HS-27A (cell line): ENCODE data around the gene ADAMTS12.

ENCODE experiments used
- DNase-seq: peaks from one replicate; pipeline ENCODE4 v3.0.0-alpha.2; 2012; ENCODE audit warnings: low read depth, missing footprints

ADAMTS12 gene

DNA sequence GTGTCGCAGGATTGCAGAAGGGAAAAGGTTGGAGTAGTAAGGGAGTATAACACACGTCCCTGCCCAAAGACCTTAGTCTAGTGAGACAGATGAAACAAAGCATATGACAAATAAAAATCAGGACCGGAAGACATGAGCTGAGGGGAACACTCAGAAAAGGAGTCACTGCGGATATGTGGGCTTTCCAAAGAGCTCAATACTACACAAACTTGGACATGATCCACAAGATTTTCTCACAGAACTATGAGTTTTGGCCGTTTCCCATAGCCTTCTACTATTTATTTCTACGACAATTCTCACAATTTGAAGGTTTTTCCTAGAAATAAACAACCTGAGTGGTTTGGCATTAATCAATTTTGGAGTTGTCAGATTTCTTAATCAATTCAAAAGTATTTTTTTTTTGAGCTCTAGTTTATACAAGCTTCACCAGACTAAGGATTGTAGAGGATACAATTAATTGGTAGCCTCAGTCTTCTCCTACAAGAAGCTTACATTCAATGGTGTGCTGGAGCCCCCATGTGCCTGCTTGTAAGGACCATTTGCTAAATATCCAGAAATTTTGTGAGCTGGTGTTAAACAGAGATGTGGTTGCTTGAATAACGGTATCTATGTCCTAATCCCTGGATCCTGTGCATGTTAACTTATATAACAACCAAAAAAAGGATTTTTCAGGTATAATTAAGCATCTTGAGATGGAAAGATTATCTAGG, 91.4 kb downstream of the ADAMTS12 start:
- no peak for DNase-seq

DNA sequence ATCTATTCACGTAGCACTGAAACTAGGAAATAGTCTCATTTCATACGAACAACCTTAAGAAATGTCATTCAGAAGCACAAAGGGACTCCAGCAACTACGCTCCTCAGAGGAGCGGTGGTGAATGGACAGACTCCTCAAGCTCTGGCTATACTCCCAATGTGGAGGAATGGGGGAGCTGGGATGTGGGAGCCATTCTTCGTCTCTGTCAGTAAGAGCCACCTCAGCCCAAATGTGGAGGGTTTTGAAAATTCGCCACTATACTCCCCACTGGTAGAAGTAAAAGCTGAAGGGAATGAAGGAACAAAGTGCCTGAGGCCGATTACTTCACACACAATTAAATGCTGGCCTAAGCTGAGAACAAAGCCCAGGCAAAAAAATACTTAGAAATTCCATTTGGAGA, 96.3 kb downstream of the ADAMTS12 start:
- no peak for DNase-seq

DNA sequence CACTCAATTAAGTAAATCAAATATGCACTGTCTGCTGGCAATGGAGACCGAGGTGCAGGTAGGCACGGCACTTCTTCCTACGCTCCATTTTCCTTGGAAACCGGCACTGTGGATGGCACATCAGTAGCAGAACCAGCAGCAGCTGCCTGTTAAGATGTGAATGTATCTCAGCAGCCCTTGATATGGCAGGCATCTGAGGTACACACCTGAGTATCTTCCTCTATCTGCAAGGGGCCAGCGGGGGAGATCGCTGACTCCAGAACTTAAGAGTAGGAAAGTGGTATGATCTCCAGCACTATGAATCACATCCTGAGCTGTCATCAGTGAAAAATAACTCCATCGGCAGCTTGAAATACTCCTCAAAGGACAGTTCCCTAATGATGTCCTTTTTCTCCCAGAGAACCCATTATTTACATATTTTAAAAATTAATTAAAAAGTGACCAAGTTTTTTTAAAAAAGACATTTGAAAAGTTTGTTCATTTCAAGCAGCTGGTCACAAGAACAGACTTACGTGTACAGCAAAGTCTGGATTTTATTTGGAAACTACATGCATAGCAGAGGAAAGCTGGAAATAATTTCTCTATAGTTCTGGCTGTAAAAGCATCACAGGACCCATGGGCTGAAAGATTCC, 97.1 kb downstream of the ADAMTS12 start:
- DNase-seq, result no peak

DNA sequence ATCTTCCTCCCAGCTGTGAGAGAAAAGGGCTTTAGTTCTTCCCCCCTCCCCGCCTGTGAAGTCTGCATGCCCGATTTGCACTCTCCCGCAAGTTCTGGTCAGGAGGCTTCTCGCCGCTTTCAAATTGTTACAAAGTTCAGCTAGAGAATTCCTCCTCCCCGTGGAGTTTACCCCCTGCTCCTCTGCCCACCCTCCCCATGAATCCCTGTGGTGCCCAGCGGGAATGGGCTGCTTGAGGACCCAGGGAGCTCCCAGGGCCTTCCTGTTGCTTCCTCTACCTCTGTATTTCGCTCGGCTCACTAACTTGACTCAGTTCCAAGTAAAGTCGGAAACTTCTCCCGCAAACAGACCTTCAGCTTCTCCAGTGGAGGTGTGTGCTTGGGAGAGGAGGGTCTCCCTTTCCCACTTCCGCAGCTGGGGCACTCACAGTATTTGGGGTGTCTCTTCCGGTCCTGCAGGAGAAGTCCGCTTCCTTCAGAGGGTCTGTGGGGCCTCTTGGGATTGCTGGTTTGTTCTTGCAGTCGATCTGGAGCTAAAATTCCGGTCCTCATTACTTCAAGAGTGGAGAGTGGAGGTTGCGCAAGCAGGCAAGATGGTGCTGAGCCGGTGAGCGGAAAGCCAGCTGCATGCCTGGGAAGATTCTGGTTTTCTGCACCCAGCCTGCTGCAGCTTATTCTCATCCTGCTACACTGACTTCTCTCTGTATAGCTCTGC, 97.8 kb downstream of the ADAMTS12 start:
- no peak for DNase-seq

DNA sequence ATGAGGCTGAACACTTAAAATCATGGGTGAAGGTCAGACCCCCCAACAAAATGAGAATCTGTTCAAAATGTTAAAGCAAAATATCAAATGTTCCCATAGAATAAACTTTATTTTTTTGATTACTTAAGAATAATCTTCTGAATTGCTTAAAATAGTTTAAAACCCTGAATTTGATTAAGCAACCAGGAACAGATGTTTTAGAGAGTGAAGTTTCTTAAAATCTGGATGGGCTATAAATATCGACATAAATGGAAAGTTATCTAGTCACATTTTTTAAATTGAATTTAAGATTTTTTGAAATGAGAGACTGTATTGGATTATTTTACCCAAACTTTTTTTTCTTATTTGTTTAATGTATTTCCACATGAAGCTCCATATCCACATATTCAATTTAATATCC, 98.5 kb downstream of the ADAMTS12 start:
- DNase-seq, result no peak

DNA sequence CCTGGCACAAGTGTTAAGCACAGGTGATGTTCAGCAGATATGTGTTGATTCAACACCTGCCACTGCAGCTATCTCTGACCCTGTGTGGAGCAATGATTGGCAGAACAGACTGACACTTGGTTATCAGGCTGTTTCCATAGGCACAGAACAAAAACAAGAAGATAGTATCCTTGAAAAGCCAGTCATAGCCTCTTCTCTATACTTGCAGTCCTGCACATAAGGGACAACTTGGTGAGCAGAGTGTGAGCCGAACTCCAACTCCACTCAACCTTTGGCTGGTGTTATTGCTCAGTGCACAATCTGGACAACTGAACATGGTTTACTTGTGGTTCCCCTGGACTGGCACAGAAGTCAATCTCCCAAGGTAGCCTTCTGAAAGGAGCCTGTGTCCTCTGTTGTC, 99.2 kb downstream of the ADAMTS12 start:
- DNase-seq, result no peak

DNA sequence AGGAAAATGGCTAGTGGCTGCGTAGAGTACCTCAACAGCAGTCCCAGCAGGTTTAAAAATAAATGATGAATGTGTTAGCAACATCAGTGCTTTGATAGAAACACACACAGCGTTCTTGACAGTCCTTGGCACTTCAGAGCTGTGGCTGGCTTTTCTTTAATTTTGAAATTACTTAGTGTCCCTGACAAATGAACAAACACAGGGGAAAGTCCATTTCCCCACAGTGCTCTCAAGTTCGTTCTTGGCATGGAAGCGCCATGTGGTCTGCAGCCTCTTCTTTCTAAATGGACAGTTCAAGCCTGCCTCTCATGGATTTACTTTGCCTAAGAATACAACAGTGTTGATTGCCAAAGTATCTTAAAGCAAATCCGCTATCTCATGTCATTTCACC, 102.2 kb downstream of the ADAMTS12 start:
- DNase-seq, result no peak

DNA sequence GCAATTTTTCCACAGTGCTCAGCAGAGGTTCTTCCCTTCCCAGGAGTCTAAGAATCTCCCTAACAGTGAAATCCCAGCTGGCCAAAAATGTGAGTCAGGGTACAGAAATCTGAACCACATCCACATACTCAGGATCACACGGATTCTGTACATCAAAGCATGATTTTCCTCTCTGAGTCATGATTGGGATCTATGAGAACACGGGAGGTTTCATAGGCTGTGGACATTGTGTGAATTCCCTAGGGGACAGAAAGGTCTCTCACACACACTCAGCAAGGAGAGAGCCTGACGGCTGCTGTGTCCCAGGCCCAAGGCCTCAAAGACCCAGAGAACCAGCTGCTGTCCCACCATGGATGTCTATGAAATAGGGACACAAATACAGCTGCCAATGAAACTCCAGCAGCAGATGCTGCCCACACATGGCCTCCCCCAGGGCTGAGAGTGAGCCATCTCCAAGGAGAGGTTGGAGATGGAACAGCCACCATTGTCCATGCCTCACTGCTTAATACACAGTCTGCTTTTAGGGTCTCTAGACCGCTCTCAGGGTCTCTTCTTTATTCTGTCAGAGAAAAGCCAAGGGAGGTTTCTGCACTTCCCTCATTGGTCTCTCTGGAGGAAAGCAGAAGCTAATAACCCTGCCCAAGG, 102.7 kb downstream of the ADAMTS12 start:
- peak; percentile 99 for DNase-seq

DNA sequence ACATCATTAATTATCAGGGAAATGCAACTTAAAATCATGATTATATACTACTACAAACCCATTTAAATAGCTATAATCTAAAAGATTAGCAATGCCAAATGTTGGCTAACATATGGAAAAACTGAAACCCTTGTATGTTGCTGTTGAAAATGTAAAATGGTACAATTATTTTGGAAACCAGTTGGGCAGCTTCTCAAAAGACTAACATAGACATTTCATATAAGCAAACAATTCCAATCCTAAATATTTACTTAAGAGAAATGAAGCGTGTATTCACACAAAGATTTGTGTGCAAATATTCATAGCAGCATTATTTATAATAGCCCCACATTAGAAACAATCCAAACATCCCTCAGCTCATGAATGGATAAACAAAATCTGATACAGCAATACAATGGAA, 106.2 kb downstream of the ADAMTS12 start:
- no peak for DNase-seq

DNA sequence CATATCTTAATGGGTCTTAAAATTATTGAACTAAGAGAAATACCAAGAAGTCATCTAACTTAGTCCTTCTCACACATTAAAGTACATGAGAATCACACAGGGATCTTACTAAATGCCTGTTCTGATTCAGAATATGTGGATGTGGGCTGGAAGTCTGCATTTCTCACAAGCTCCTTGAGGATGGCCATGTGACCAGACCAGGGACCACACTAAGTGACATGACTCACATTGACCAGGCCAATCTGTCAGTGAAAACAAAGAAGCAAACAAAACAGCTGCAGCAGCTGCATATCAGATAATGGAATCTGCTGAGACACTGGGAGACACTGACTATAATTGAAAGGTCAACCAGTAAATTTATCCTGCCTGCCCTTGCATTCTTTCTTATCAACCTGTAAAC, 110.5 kb downstream of the ADAMTS12 start:
- DNase-seq, result peak; percentile 55

DNA sequence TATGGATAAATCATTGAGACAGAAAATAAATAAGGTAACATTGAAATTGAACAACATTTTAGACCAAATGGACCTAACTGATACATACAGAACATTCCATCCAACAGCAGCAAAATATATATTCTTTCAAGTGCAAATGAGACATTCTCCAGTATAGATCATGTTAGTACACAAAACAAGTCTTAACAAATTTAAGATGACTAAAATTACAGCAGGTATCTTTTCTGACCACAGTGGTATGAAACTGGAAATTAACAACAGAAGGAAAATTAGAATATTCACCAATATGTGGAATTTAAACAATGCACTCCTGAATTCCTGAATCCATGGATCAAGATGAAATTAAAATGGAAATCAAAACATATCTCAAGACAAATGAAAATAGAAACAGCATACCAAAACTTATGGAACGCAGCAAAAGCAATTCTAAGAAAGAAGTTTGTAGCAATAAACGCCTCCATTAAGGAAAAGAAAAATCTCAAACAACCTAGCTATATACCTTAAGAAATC, 115.6 kb downstream of the ADAMTS12 start:
- no peak for DNase-seq

DNA sequence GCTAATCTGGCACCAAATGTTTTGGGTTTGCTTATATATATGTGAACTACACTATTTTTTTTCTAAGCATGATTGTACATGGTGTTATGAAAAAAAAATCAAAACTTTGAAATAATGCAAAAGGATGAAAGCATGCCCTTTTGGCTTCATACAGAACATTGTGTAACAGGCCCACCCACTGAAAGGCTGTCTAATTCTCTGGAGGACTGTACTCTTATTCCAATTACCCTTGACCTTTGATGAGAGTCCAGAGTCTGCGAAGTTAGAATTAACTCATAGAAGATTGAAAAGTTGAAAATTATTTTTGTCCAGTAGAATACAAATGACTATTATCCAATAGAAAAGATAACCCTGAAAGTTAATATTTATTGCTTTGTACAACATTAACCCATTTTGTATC, 117.4 kb downstream of the ADAMTS12 start:
- no peak for DNase-seq

DNA sequence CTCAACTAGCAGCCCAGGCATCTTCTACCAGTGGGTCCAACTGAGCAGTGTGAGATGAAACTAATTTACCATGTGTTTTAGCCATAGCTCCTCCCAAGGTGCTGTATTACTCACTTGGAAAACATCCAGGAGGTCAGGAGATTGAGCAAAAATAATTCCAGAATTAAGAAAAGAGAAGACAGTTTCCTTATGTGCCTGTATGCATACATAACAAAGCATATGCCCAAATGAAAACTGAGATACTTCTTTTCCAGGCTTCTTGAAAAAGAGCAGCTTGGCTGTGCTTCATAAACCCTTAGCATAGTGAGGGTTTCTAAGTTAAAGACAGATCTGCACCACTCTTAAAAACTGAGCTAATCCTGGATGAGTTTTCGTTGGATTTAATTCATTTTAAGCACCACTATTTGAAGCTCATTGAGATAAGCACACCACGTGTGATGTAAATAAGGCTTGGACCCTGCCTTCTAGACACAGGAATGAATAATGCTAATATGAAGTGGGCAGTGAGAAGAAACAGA, 119.4 kb downstream of the ADAMTS12 start:
- DNase-seq, result peak; percentile 39

DNA sequence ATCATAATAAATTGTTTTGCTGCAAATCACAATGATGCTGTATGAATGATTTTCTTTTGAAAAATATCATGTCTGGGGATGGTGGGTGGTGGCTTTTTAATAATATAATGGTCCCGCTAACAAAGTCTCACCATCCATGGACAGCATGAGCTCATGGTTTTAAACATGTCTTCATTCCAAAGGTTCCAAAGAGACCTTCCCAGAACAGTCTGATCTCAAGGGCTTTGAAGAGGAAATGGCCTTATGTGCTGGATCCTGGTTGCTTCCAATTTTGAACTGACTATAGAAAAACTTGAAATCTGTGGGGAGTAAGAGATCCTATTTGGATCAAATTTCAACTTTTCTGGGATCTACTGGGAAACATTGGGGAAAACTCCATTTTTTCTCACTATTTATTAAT, 121.8 kb downstream of the ADAMTS12 start:
- no peak for DNase-seq

DNA sequence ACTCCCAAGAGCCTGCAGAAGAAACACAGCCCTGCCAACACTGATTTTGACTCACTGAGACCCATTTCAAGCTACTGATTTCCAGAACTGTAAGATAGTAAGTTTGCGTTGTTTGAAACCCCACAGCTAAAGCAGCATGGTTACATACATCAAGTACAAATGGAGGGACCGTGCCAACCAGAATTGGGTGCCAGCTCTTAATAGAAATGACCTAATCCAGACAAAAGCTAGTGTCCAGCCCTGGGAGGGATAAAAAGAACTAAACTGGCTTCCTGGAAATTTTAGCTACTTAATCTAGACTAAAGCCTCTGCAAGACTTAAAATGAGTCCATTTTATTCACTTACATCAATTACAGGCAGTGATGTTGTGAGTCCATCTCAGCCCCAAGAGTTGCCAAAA, 122.6 kb downstream of the ADAMTS12 start:
- DNase-seq, result no peak

DNA sequence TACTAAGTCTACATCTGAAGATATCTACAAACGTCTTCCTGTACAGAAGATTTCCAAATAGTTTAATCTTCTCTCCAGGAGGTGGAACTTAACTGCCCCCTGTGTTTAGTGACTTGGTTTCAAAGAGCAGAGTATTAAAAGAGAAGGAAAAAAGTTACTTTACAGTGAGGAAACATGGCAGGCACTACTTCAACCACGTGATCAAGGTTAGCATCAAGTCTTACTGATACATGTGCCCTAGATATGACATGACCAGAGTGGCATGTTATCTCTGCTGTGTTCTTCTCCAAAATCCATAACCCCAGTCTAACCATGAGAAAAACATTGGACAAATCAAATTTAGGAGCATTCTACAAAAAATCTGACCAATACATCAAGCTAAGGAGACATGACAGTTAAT, 125.8 kb downstream of the ADAMTS12 start:
- no peak for DNase-seq

DNA sequence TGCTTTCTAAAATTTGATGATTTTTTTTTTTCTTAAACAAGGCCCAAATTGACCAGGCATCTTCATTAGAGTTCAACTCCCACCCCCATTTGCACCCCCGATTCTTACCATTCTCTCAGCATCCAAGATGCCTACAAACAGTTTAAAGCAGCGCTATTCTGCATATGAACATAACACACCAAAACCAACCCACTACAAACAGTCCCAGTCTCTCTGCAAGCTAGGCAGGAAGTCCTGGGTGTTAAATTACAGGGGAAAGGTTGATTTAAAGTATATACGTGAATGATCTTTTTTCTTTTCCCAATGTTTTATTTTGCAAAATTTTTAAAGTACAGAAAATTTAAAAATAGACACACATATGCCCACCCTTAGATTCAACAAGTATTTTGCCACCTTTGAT, 127.0 kb downstream of the ADAMTS12 start:
- DNase-seq, result no peak

DNA sequence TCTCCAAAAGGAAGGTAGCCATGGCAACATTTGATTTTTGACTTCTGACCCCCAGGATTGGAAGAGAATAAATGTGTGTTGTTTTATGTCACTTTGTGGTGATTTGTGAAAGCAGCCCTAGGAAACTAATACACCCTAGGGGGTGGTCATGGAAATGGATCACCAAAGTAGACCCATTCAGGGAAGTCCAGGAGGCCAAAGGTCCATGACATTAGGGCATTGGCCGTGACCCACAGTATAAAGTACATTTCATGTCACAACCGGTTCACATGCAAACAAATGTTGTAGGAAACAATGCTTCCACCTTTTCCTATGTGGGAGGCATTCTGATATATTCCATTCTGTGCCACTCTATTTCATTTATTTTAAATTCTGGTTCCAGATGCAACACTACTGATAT, 128.4 kb downstream of the ADAMTS12 start:
- DNase-seq, result no peak

DNA sequence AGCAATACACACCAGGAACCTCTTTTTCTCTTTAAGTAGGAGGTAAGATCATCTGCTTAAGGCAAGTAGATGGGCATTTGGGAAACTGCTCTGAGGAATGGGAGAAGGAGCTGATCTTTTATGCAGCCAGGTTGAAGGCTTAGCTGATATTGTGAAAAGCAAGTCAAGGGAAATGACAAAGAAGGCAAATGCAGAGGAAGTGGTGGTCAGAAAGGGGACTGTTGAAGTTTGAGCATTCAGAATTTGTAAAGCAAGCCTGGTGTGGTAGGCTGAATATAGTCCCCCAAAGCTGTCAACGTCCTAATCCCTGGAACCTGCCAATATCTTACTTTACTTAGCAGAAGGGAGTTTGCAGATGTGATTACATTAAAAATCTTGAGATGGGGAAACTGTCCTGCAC, 128.9 kb downstream of the ADAMTS12 start:
- DNase-seq, result no peak

DNA sequence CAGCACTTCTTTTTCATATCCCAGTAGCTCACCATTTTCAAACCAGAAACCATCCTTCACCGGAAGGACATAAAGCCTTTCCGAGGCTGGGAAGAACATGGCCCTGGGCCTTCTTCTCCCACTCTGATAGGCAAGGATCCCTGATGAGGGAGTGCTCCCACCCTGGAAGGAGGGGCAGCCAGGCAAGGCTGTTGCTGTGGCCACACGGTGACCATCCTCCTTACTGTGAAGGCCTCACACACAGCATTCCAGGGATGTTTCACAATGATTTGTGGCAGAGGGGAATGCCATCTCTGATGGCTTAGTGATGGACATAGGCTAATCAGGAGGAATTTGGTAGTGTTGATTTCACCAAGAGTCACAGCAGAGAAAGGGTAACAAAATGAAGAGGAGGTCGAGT, 130.7 kb downstream of the ADAMTS12 start:
- peak; percentile 69 for DNase-seq

DNA sequence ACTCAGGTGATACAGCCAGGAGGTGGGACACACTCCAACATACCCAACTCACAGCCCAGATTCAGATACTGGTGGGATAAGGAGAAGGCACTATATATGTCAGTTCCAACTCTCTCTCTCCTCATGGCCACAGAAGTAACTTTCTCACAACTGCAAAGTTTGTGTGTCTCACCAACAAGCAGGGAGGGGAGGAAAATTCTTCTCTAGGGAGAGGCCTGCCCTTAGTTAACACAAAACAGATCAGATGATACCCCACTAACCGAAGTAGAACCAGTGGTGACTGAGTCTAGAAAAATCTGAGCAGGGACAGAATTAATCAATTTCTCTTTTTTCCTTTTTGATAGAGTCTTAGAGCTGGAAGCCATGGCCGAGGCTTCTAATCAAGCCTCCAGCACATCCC, 133.1 kb downstream of the ADAMTS12 start:
- no peak for DNase-seq

DNA sequence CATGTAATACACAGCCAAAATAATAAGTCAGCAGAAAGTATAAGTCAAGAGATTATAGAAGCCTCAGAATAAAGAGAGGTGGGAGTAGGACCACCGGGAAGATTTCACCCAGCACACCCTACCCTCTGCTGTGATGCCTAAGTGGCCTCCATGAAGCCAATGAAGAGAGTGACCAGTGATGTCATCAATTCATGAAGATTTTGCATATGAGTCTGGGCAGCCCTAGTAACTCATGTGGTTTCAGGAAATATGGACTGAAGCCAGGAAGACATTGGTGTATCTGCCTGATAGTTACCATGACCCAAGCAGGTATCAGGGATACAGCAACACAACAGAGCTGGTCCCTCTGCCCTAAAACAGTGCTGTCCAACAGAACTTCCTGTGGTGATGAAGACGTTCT, 135.3 kb downstream of the ADAMTS12 start:
- no peak for DNase-seq

DNA sequence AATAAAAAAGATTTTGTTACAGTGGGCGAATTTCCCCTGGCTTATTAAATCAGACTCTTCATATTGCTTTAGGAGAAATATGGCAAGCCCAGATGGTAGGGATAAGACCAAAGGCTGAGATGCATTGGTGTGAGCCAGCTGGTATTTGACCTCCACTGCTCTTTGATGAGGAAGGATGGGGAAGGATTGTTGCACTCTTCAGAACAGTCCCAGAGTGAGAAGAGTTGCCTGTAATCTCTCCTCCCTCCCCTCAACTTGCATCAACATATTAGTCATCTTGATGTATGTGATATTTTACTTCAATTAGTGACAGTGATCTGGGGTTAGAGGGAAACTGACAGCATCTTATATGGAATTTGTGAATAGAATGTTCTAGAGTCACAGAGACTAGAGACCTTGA, 136.6 kb downstream of the ADAMTS12 start:
- no peak for DNase-seq
